HepG2 (cell line): ENCODE measurements around the gene CDC20. TPM values are rescaled to one million over a fixed set of nuclear protein-coding genes. Genes with fewer than 3 reads are reported as not detected.

Source experiments
- ATAC-seq: fragments of 200-7000 bp; cut with Tn5 transposase; 3 replicates; pipeline ENCODE4 v1.9.1; 2020; ENCODE audit warnings: mild to moderate bottlenecking, moderate library complexity
- BruUV-seq: library from RNA; stranded (reverse); fragments of 400-500 nt; replicated peaks from 2 replicates; lab custom pipeline; 2021; lab: Mats Ljungman, UMichigan
- CTCF ChIA-PET: fragments of 300-600 bp; formaldehyde crosslinking; extraction: SDS; loops from one replicate; lab custom pipeline; 2021; ENCODE audit warnings: low total read pairs, inconsistent platforms, low intra/inter-chr PET ratio; lab: Yijun Ruan, JAX
- POLR2A ChIA-PET: fragments of 350-600 bp; sonication (Branson Sonifier 250); formaldehyde crosslinking; loops from one replicate; lab custom pipeline; 2020; ENCODE audit warnings: antibody characterized with exemption, inconsistent platforms; lab: Yijun Ruan, JAX
- DNase-seq: peaks from one replicate; pipeline ENCODE4 v3.0.0-alpha.2; 2015; ENCODE audit warnings: low spot score
- FAIRE-seq: peaks from 3 replicates; lab custom pipeline; 2011; peaks lifted over from hg19 to GRCh38; lab: Jason Lieb, UNC
- H2AFZ ChIP-seq: one replicate; pipeline ENCODE4 v1.6.1; 2011; ENCODE audit warnings: low read length, inconsistent platforms
- H3K27ac ChIP-seq: fragments of 300-600 bp; 3 replicates; pipeline ENCODE4 v1.8.0; 2011; ENCODE audit warnings: mixed run types, mild to moderate bottlenecking, mixed read lengths, low read length, inconsistent platforms; ENCODE audit not compliant: insufficient read depth; ENCODE audit errors: extremely low read length
- H3K27me3 ChIP-seq, 2 experiments: fragments of 200-600 bp in 1 of 2; 2 replicates in 1 of 2; 3 replicates in 1 of 2; pipeline versions ENCODE4 v1.6.0 to v1.8.0; 2011; ENCODE audit warnings: low read length in 2 of 2, mild to moderate bottlenecking in 2 of 2, moderate library complexity in 2 of 2, inconsistent platforms in 1 of 2; ENCODE audit not compliant: insufficient read depth in 2 of 2, control insufficient read depth in 1 of 2
- H3K36me3 ChIP-seq, 2 experiments: fragments of 200-600 bp in 1 of 2; replicated peaks in 1 of 2; 2 replicates in 1 of 2; 3 replicates in 1 of 2; pipeline versions ENCODE4 v1.5.1 to v1.8.0; 2011; ENCODE audit warnings: low read length in 2 of 2, inconsistent platforms in 1 of 2; ENCODE audit not compliant: insufficient read depth in 2 of 2, control insufficient read depth in 1 of 2
- H3K4me1 ChIP-seq: 2 replicates; pipeline ENCODE4 v1.5.1; 2012; ENCODE audit warnings: low read length, inconsistent platforms; ENCODE audit not compliant: insufficient read depth
- H3K4me2 ChIP-seq: 2 replicates; pipeline ENCODE4 v1.6.0; 2011; ENCODE audit warnings: low read depth, low read length, inconsistent platforms
- H3K4me3 ChIP-seq, 3 experiments: fragments of 200-600 bp in 1 of 3; sonication (generic), shearing (Covaris generic) in 1 of 3; replicated peaks in 1 of 3; 2 replicates each; pipeline ENCODE4 v1.5.1; 2011 to 2016; ENCODE audit warnings: low read length in 3 of 3, inconsistent platforms in 2 of 3, low read depth in 2 of 3, mild to moderate bottlenecking in 2 of 3, control low read depth in 1 of 3, mixed read lengths in 1 of 3; ENCODE audit not compliant: insufficient read depth in 1 of 3
- H3K79me2 ChIP-seq: one replicate; pipeline ENCODE4 v1.6.1; 2011; ENCODE audit warnings: low read length, inconsistent platforms; ENCODE audit not compliant: insufficient read depth
- H3K9ac ChIP-seq: 2 replicates; pipeline ENCODE4 v1.6.0; 2011; ENCODE audit warnings: mild to moderate bottlenecking, low read depth, low read length, inconsistent platforms; ENCODE audit not compliant: insufficient read depth
- H3K9me3 ChIP-seq: 2 replicates; pipeline ENCODE4 v1.5.1; 2012; ENCODE audit warnings: mild to moderate bottlenecking, low read length
- H4K20me1 ChIP-seq: 2 replicates; pipeline ENCODE4 v1.6.0; 2011; ENCODE audit warnings: inconsistent platforms, mild to moderate bottlenecking, low read length, moderate library complexity; ENCODE audit not compliant: insufficient read depth
- ARNT ChIP-seq: fragments of 450-650 bp; IDR thresholded peaks from 2 replicates; pipeline ENCODE4 v1.6.1; 2017
- ARNT2 ChIP-seq: sonication (generic); formaldehyde crosslinking; IDR thresholded peaks from 2 replicates; pipeline ENCODE4 v1.8.0; 2022; ENCODE audit warnings: mild to moderate bottlenecking, low read depth, missing genetic modification reagents, moderate library complexity
- ARNTL ChIP-seq: sonication (generic); formaldehyde crosslinking; IDR thresholded peaks from 2 replicates; pipeline ENCODE4 v1.4.0; 2020; ENCODE audit warnings: mild to moderate bottlenecking, missing genetic modification reagents
- BCLAF1 ChIP-seq: fragments of 450-650 bp; IDR thresholded peaks from 2 replicates; pipeline ENCODE4 v1.6.1; 2017; ENCODE audit warnings: mild to moderate bottlenecking
- ESRRA ChIP-seq: sonication (generic); formaldehyde crosslinking; IDR thresholded peaks from 2 replicates; pipeline ENCODE4 v1.5.1; 2020; ENCODE audit warnings: mild to moderate bottlenecking, low read depth, missing genetic modification reagents
- IKZF1 ChIP-seq: fragments of 450-650 bp; IDR thresholded peaks from 2 replicates; pipeline ENCODE4 v1.7.1; 2016
- RCOR2 ChIP-seq: IDR thresholded peaks from 2 replicates; pipeline ENCODE4 v1.6.1; 2016; ENCODE audit warnings: missing biosample characterization, missing genetic modification reagents
- SALL1 ChIP-seq: sonication (generic); formaldehyde crosslinking; IDR thresholded peaks from 2 replicates; pipeline ENCODE4 v1.8.0; 2022; ENCODE audit warnings: mild to moderate bottlenecking, missing genetic modification reagents
- SIN3B ChIP-seq: fragments of 150-350 bp; IDR thresholded peaks from 2 replicates; pipeline ENCODE4 v1.6.1; 2014; ENCODE audit warnings: low read length
- SIX4 ChIP-seq: sonication (generic); formaldehyde crosslinking; IDR thresholded peaks from 2 replicates; pipeline ENCODE4 v1.4.0; 2020; ENCODE audit warnings: missing genetic modification reagents
- SKI ChIP-seq: fragments of 450-650 bp; IDR thresholded peaks from one replicate; pipeline ENCODE4 v1.6.1; 2018; ENCODE audit warnings: mild to moderate bottlenecking; ENCODE audit not compliant: partially characterized antibody
- SMAD9 ChIP-seq: sonication (generic); formaldehyde crosslinking; IDR thresholded peaks from 2 replicates; pipeline ENCODE4 v1.5.1; 2020; ENCODE audit warnings: mild to moderate bottlenecking, missing genetic modification reagents
- SUZ12 ChIP-seq: fragments of 150-350 bp; IDR thresholded peaks from 2 replicates; pipeline ENCODE4 v1.6.1; 2014; ENCODE audit warnings: low read depth, low read length
- TEAD3 ChIP-seq: optimal IDR thresholded peaks from 2 replicates; pipeline ENCODE3; 2016; ENCODE audit warnings: borderline replicate concordance
- ZBTB49 ChIP-seq: sonication (generic); formaldehyde crosslinking; IDR thresholded peaks from 2 replicates; pipeline ENCODE4 v1.4.0; 2020; ENCODE audit warnings: missing genetic modification reagents, borderline replicate concordance
- ZEB1 ChIP-seq: IDR thresholded peaks from 2 replicates; pipeline ENCODE4 v1.6.1; 2012; ENCODE audit warnings: mild to moderate bottlenecking, low read depth, inconsistent platforms; ENCODE audit not compliant: insufficient replicate concordance
- ZNF124 ChIP-seq: sonication (generic); formaldehyde crosslinking; IDR thresholded peaks from 2 replicates; pipeline ENCODE4 v1.4.0; 2020; ENCODE audit warnings: missing genetic modification reagents
- ZNF160 ChIP-seq: sonication (generic); formaldehyde crosslinking; IDR thresholded peaks from 2 replicates; pipeline ENCODE4 v1.8.0; 2022; ENCODE audit warnings: mild to moderate bottlenecking, inconsistent platforms, missing genetic modification reagents
- ZNF563 ChIP-seq: sonication (generic); formaldehyde crosslinking; IDR thresholded peaks from 2 replicates; pipeline ENCODE4 v1.8.0; 2022; ENCODE audit warnings: mild to moderate bottlenecking, moderate library complexity, missing genetic modification reagents
- ZNF672 ChIP-seq: sonication (generic); formaldehyde crosslinking; IDR thresholded peaks from 2 replicates; pipeline ENCODE4 v1.8.1; 2022; ENCODE audit warnings: missing genetic modification reagents
- WGBS: methylation state at CpG from one replicate; pipeline ENCODE4 v1.1.6; 2017; ENCODE audit warnings: low lambda C conversion rate; 5-methylcytosine and 5-hydroxymethylcytosine counted together
- in situ Hi-C: cut with HindIII; loops from 2 replicates; pipeline ENCODE4 v1.10.0; 2017; ENCODE audit warnings: low pct_unique_long_range_greater_than_20kb; ENCODE audit not compliant: extremely low pct_ligation_motif_present
- intact Hi-C: fragments of 100-400 bp; cut with micrococcal nuclease; formaldehyde crosslinking; loops from one replicate; pipeline ENCODE4 v1.10.0; 2022; ENCODE audit not compliant: unreplicated experiment
- polyA plus RNA-seq, 8 experiments: library from polyadenylated mRNA; depleted of rRNA in 3 of 8; stranded (reverse) in 7 of 8; unstranded in 1 of 8; fragments of >200 nt; fragmentation: Illumina TruSeq in 4 of 8; extraction: Trizol in 4 of 8; gene quantifications; 2 replicates each; pipeline versions ENCODE4 v1.2.1 to v1.2.3, GENCODE V29; 2011 to 2016; ENCODE audit warnings: low read depth in 4 of 8, missing spikeins in 1 of 8, mixed read lengths in 1 of 8; ENCODE audit not compliant: insufficient read depth in 1 of 8
- total RNA-seq, 5 experiments: library from RNA; depleted of rRNA; stranded (reverse); fragments of >200 nt; fragmentation: Illumina TruSeq; extraction: Trizol; gene quantifications; 2 replicates each; pipeline ENCODE4 v1.2.3, GENCODE V29; 2016; ENCODE audit warnings: low read depth in 1 of 5

Gene CDC20
- total and polyA plus RNA-seq, 2 of the 13 experiments (the other 11 are each of a cell fraction or from before 2014, with no cell fraction given), result 57.9 to 90.0 TPM

GRCh38 chr1:43398227-43398626 is 39.4 kb downstream of the CDC20 start:
- 94% methylated on average over 3 of the region's 3 CpGs for WGBS
- H4K20me1 ChIP-seq, result no peaks in the 10 kb centered on the region
- no peaks in the 10 kb centered on the region for H3K27me3 ChIP-seq
- CTCF ChIA-PET, result no interaction called here
- no peak for DNase-seq
- no peaks in the 10 kb centered on the region for H3K9me3 ChIP-seq
- no peak overlapping the region for H3K4me2 ChIP-seq
- no peaks in the 10 kb centered on the region for H3K4me1 ChIP-seq
- no peaks in the 10 kb centered on the region; a peak in 1 of 5 replicates for H3K36me3 ChIP-seq
- no peaks in the 10 kb centered on the region for H3K79me2 ChIP-seq
- POLR2A ChIA-PET, result no interaction called here
- FAIRE-seq, result no peak
- intact Hi-C loops, result no loop called here
- BruUV-seq, result no TSS peak
- ATAC-seq, result no peak
- no peak overlapping the region for H3K27ac ChIP-seq
- TF ChIP-seq ZNF672 (CRISPR knock-in tag) (no peak), ZNF124 (no peak), ARNT2 (CRISPR knock-in tag) (no peak), ZNF160 (CRISPR knock-in tag) (no peak), ZBTB49 (CRISPR knock-in tag) (no peak), SALL1 (CRISPR knock-in tag) (no peak), SUZ12 (no peak), ESRRA (CRISPR knock-in tag) (no peak), SKI (no peak), SIN3B (no peak), ZEB1 (no peak), IKZF1 (no peak), ARNT (no peak), RCOR2 (CRISPR knock-in tag) (no peak), TEAD3 (CRISPR knock-in tag) (no peak), BCLAF1 (no peak), SIX4 (CRISPR knock-in tag) (no peak), ZNF563 (no peak), ARNTL (no peak), SMAD9 (CRISPR knock-in tag) (no peak)
- no peak overlapping the region for H3K4me3 ChIP-seq
- no peak overlapping the region for H2AFZ ChIP-seq
- in situ Hi-C loops, result no loop called here
- no peak overlapping the region for H3K9ac ChIP-seq
